ENCODE results near the gene TIMM50.
"Not testable (repeated sequence)": the region's sequence is repeated elsewhere in the genome, so short reads cannot be mapped to it uniquely, and the experiment has no call there.

The TIMM50 gene

GRCh38 chr19:39472746-39473442 is 7.7 kb upstream of the TIMM50 start:
- Histone ChIP-seq H3K27me3 (ENCODE audit: control insufficient read depth, insufficient read depth, low read length) (no peaks in the 10 kb centered on the region), H3K9me3 (ENCODE audit: control insufficient read depth, low read length) (no peaks in the 10 kb centered on the region), H3K36me3 (ENCODE audit: control insufficient read depth, insufficient read depth, low read length) (peaks cover 35% of the 10 kb centered on the region), H3K4me1 (ENCODE audit: control insufficient read depth, insufficient read depth, low read length) (no peaks in the 10 kb centered on the region), H3K4me3 (ENCODE audit: low read length) (no peak overlapping the region), H3K9ac (ENCODE audit: low read length) (no peak overlapping the region)

- no peak overlapping the region for H3K9ac ChIP-seq (ENCODE audit: low read length)
- H3K4me3 ChIP-seq (ENCODE audit: low read length): no peak overlapping the region
- H3K36me3 ChIP-seq (ENCODE audit: control insufficient read depth, insufficient read depth, low read length): peaks cover 29% of the 10 kb centered on the region
- no peaks in the 10 kb centered on the region for H3K4me1 ChIP-seq (ENCODE audit: control insufficient read depth, insufficient read depth, low read length)
- H3K27me3 ChIP-seq (ENCODE audit: control insufficient read depth, insufficient read depth, low read length): no peaks in the 10 kb centered on the region
- H3K9me3 ChIP-seq (ENCODE audit: control insufficient read depth, low read length): no peaks in the 10 kb centered on the region
Measured at GRCh38 chr19:39473443-39473960, 7.1 kb upstream of the TIMM50 start.

- H3K36me3 ChIP-seq (ENCODE audit: control insufficient read depth, insufficient read depth, low read length): peaks cover 22% of the 10 kb centered on the region
- H3K4me3 ChIP-seq (ENCODE audit: low read length): no peak overlapping the region
- no peak overlapping the region for H3K9ac ChIP-seq (ENCODE audit: low read length)
Measured at GRCh38 chr19:39474139-39474620, 6.5 kb upstream of the TIMM50 start.

GRCh38 chr19:39475748-39476147 is 4.9 kb upstream of the TIMM50 start:
- Histone ChIP-seq H3K9me3 (ENCODE audit: control insufficient read depth, low read length) (no peaks in the 10 kb centered on the region), H3K27me3 (ENCODE audit: control insufficient read depth, insufficient read depth, low read length) (no peaks in the 10 kb centered on the region), H3K4me1 (ENCODE audit: control insufficient read depth, insufficient read depth, low read length) (peaks cover 7% of the 10 kb centered on the region), H3K36me3 (ENCODE audit: control insufficient read depth, insufficient read depth, low read length) (peaks cover 16% of the 10 kb centered on the region), H3K4me3 (ENCODE audit: low read length) (no peak overlapping the region), H3K9ac (ENCODE audit: low read length) (no peak overlapping the region)

More at GRCh38 chr19:39474139-39474620, 6.5 kb upstream of the TIMM50 start:
- Histone ChIP-seq H3K9me3 (ENCODE audit: control insufficient read depth, low read length) (no peaks in the 10 kb centered on the region), H3K27me3 (ENCODE audit: control insufficient read depth, insufficient read depth, low read length) (no peaks in the 10 kb centered on the region), H3K4me1 (ENCODE audit: control insufficient read depth, insufficient read depth, low read length) (no peaks in the 10 kb centered on the region)

GRCh38 chr19:39479319-39479801 is 1.3 kb upstream of the TIMM50 start:
- H3K27me3 ChIP-seq (ENCODE audit: control insufficient read depth, insufficient read depth, low read length); H3K9ac ChIP-seq (ENCODE audit: low read length); H3K4me3 ChIP-seq (ENCODE audit: low read length); H3K36me3 ChIP-seq (ENCODE audit: control insufficient read depth, insufficient read depth, low read length); H3K9me3 ChIP-seq (ENCODE audit: control insufficient read depth, low read length): not testable (repeated sequence)
- peaks cover 15% of the 10 kb centered on the region for H3K4me1 ChIP-seq (ENCODE audit: control insufficient read depth, insufficient read depth, low read length)

- H3K9me3 ChIP-seq (ENCODE audit: control insufficient read depth, low read length): no peaks in the 10 kb centered on the region
- peaks cover 15% of the 10 kb centered on the region for H3K4me1 ChIP-seq (ENCODE audit: control insufficient read depth, insufficient read depth, low read length)
- peak overlapping the region; percentile 95 for H3K9ac ChIP-seq (ENCODE audit: low read length)
- no peaks in the 10 kb centered on the region for H3K36me3 ChIP-seq (ENCODE audit: control insufficient read depth, insufficient read depth, low read length)
- H3K4me3 ChIP-seq (ENCODE audit: low read length): peak overlapping the region; percentile 97
- no peaks in the 10 kb centered on the region for H3K27me3 ChIP-seq (ENCODE audit: control insufficient read depth, insufficient read depth, low read length)
Measured at GRCh38 chr19:39479916-39480315, 722 bp upstream of the TIMM50 start.

GRCh38 chr19:39481229-39481545 is 549 bp downstream of the TIMM50 start:
- Histone ChIP-seq H3K27me3 (ENCODE audit: control insufficient read depth, insufficient read depth, low read length) (no peaks in the 10 kb centered on the region), H3K9me3 (ENCODE audit: control insufficient read depth, low read length) (no peaks in the 10 kb centered on the region), H3K36me3 (ENCODE audit: control insufficient read depth, insufficient read depth, low read length) (no peaks in the 10 kb centered on the region), H3K9ac (ENCODE audit: low read length) (peak overlapping the region; percentile 95), H3K4me3 (ENCODE audit: low read length) (peak overlapping the region; percentile 97), H3K4me1 (ENCODE audit: control insufficient read depth, insufficient read depth, low read length) (peaks cover 15% of the 10 kb centered on the region)

- Histone ChIP-seq H3K4me3 (ENCODE audit: low read length) (peak overlapping the region; percentile 97), H3K27me3 (ENCODE audit: control insufficient read depth, insufficient read depth, low read length) (no peaks in the 10 kb centered on the region), H3K4me1 (ENCODE audit: control insufficient read depth, insufficient read depth, low read length) (peaks cover 15% of the 10 kb centered on the region), H3K9ac (ENCODE audit: low read length) (peak overlapping the region; percentile 95), H3K9me3 (ENCODE audit: control insufficient read depth, low read length) (no peaks in the 10 kb centered on the region), H3K36me3 (ENCODE audit: control insufficient read depth, insufficient read depth, low read length) (no peaks in the 10 kb centered on the region)
Measured at GRCh38 chr19:39481676-39482075, 1.0 kb downstream of the TIMM50 start.

- Histone ChIP-seq H3K36me3 (ENCODE audit: control insufficient read depth, insufficient read depth, low read length) (no peaks in the 10 kb centered on the region), H3K9me3 (ENCODE audit: control insufficient read depth, low read length) (no peaks in the 10 kb centered on the region), H3K9ac (ENCODE audit: low read length) (no peak overlapping the region), H3K27me3 (ENCODE audit: control insufficient read depth, insufficient read depth, low read length) (no peaks in the 10 kb centered on the region), H3K4me1 (ENCODE audit: control insufficient read depth, insufficient read depth, low read length) (peaks cover 15% of the 10 kb centered on the region), H3K4me3 (ENCODE audit: low read length) (no peak overlapping the region)
Measured at GRCh38 chr19:39483141-39483540, 2.5 kb downstream of the TIMM50 start.

GRCh38 chr19:39489756-39490155 is 9.1 kb downstream of the TIMM50 start:
- no peaks in the 10 kb centered on the region for H3K27me3 ChIP-seq (ENCODE audit: control insufficient read depth, insufficient read depth, low read length)
- H3K4me3 ChIP-seq (ENCODE audit: low read length): no peak overlapping the region
- H3K4me1 ChIP-seq (ENCODE audit: control insufficient read depth, insufficient read depth, low read length): no peaks in the 10 kb centered on the region
- no peaks in the 10 kb centered on the region for H3K9me3 ChIP-seq (ENCODE audit: control insufficient read depth, low read length)
- peaks cover 6% of the 10 kb centered on the region for H3K36me3 ChIP-seq (ENCODE audit: control insufficient read depth, insufficient read depth, low read length)
- H3K9ac ChIP-seq (ENCODE audit: low read length): no peak overlapping the region

- no peaks in the 10 kb centered on the region for H3K9me3 ChIP-seq (ENCODE audit: control insufficient read depth, low read length)
- H3K4me1 ChIP-seq (ENCODE audit: control insufficient read depth, insufficient read depth, low read length): no peaks in the 10 kb centered on the region
- H3K9ac ChIP-seq (ENCODE audit: low read length): no peak overlapping the region
- peaks cover 6% of the 10 kb centered on the region for H3K36me3 ChIP-seq (ENCODE audit: control insufficient read depth, insufficient read depth, low read length)
- no peak overlapping the region for H3K4me3 ChIP-seq (ENCODE audit: low read length)
- peaks cover 9% of the 10 kb centered on the region for H3K27me3 ChIP-seq (ENCODE audit: control insufficient read depth, insufficient read depth, low read length)
Measured at GRCh38 chr19:39492225-39492624, 11.6 kb downstream of the TIMM50 start.

GRCh38 chr19:39492788-39493187 is 12.2 kb downstream of the TIMM50 start:
- Histone ChIP-seq H3K36me3 (ENCODE audit: control insufficient read depth, insufficient read depth, low read length) (peaks cover 6% of the 10 kb centered on the region), H3K9me3 (ENCODE audit: control insufficient read depth, low read length) (no peaks in the 10 kb centered on the region), H3K9ac (ENCODE audit: low read length) (no peak overlapping the region), H3K4me1 (ENCODE audit: control insufficient read depth, insufficient read depth, low read length) (peaks cover under 1% of the 10 kb centered on the region), H3K27me3 (ENCODE audit: control insufficient read depth, insufficient read depth, low read length) (peaks cover 14% of the 10 kb centered on the region), H3K4me3 (ENCODE audit: low read length) (no peak overlapping the region)

All from mucosa of stomach (tissue), 1 donor.